MM.1S (cell line): ENCODE data around the gene COLQ.

ENCODE experiments used
- CTCF ChIP-seq: fragments of 300-600 bp; sonication (generic); IDR thresholded peaks from 2 replicates; pipeline ENCODE4 v1.5.1; 2016; ENCODE audit warnings: antibody characterized with exemption, low read length, mixed read lengths
- EZH2 ChIP-seq: fragments of 300-600 bp; sonication (generic); optimal IDR thresholded peaks from 2 replicates; pipeline ENCODE3; 2017; ENCODE audit warnings: low read depth, mild to moderate bottlenecking, antibody characterized with exemption, low read length, mixed read lengths
- EZH2phosphoT487 ChIP-seq: fragments of 300-600 bp; sonication (generic); IDR thresholded peaks from 2 replicates; pipeline ENCODE4 v1.6.1; 2018; ENCODE audit warnings: antibody characterized with exemption, low read length

GRCh38 chr3:15451216-15452113 is 70.0 kb downstream of the COLQ start:
- TF ChIP-seq CTCF: no peak
- TF ChIP-seq EZH2: no peak
- no peak for TF ChIP-seq EZH2phosphoT487
